ENCODE data around the gene EYS. TPM values are rescaled to one million over a fixed set of nuclear protein-coding genes. Genes with fewer than 3 reads are reported as not detected.

Gene EYS
- total RNA-seq, 6 experiments from 2014 or later, result 0.18 TPM; not detected in 5

- Mint-ChIP-seq H3K36me3 (ENCODE audit: low read depth) (no peaks in the 10 kb centered on the region), H3K4me3 (no peak overlapping the region), H3K27ac (no peak overlapping the region), H3K27me3 (ENCODE audit: insufficient read depth) (no peaks in the 10 kb centered on the region; the same call in 1 of the 2 replicates), H3K4me1 (ENCODE audit: low read depth) (peaks cover 28% of the 10 kb centered on the region), H3K9me3 (no peaks in the 10 kb centered on the region)
- no peak for DNase-seq
- TF ChIP-seq CTCF (IDR thresholded peaks at IDR 0.05), result no peak
Measured at GRCh38 chr6:63793465-63794137, 1913.4 kb downstream of the EYS start.

- Mint-ChIP-seq H3K36me3 (ENCODE audit: low read depth) (no peaks in the 10 kb centered on the region), H3K27me3 (ENCODE audit: insufficient read depth) (no peaks in the 10 kb centered on the region; the same call in 1 of the 2 replicates), H3K4me1 (ENCODE audit: low read depth) (peaks cover 28% of the 10 kb centered on the region), H3K27ac (no peak overlapping the region), H3K9me3 (no peaks in the 10 kb centered on the region), H3K4me3 (no peak overlapping the region)
- no peak for TF ChIP-seq CTCF (IDR thresholded peaks at IDR 0.05)
- DNase-seq, result no peak
Measured at GRCh38 chr6:63792736-63793464, 1914.1 kb downstream of the EYS start.

DNA sequence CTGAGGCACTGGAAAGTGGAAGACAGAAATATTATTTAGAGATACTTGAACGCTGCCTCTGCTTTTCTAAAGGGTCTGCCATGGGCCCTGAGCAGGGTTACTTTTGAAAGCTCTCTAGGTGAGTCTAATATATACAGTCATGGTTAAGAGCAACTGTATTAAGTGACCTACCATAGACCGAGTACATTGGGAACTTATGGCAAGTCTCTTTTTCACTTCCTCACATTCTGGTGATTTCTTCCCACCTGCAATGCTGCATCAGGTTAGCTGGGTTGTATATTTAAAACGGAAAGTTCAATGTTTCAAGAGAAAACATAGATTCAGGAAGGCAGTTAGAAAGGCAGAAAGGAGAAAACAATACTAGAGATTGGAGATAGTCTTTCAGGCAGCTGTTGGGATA lies 1916.7 kb downstream of the EYS start:
- TF ChIP-seq CTCF (IDR thresholded peaks at IDR 0.05), result no peak
- H3K9me3 Mint-ChIP-seq, result no peaks in the 10 kb centered on the region
- H3K27me3 Mint-ChIP-seq (ENCODE audit: insufficient read depth), result peaks cover under 1% of the 10 kb centered on the region; the same call in 1 of the 2 replicates
- no peak overlapping the region for H3K4me3 Mint-ChIP-seq
- DNase-seq, result no peak
- peaks cover 35% of the 10 kb centered on the region for H3K4me1 Mint-ChIP-seq (ENCODE audit: low read depth)
- no peaks in the 10 kb centered on the region for H3K36me3 Mint-ChIP-seq (ENCODE audit: low read depth)
- H3K27ac Mint-ChIP-seq, result no peak overlapping the region

GRCh38 chr6:63789699-63790098 lies 1917.3 kb downstream of the EYS start:
- peaks cover 2% of the 10 kb centered on the region; the same call in 1 of the 2 replicates for H3K27me3 Mint-ChIP-seq (ENCODE audit: insufficient read depth)
- no peak for DNase-seq
- no peak overlapping the region for H3K4me3 Mint-ChIP-seq
- H3K4me1 Mint-ChIP-seq (ENCODE audit: low read depth), result peaks cover 29% of the 10 kb centered on the region
- H3K9me3 Mint-ChIP-seq, result no peaks in the 10 kb centered on the region
- no peaks in the 10 kb centered on the region for H3K36me3 Mint-ChIP-seq (ENCODE audit: low read depth)
- no peak overlapping the region for H3K27ac Mint-ChIP-seq
- no peak for TF ChIP-seq CTCF (IDR thresholded peaks at IDR 0.05)

DNA sequence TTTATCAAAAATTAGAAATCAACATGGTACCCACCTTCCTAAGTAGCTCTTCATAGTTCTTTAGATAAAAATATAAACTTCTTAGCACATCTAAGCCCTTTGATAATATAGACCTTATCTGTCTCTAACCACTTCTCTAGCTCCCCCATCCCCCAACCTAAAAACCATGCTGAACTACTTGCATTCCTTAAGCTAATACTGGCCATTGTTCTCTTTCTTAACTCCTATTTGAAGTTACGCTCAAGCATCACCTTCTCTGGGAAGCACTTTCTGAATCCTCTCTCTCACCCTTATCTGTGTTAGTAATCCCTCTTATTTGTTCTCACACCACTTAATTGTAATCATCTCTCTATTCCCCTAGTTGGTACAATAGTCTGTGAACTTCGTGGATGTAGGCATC lies 1918.5 kb downstream of the EYS start:
- Mint-ChIP-seq H3K36me3 (ENCODE audit: low read depth) (no peaks in the 10 kb centered on the region), H3K4me1 (ENCODE audit: low read depth) (peaks cover 17% of the 10 kb centered on the region), H3K4me3 (no peak overlapping the region), H3K27ac (no peak overlapping the region), H3K27me3 (ENCODE audit: insufficient read depth) (peaks cover 2% of the 10 kb centered on the region; the same call in 1 of the 2 replicates), H3K9me3 (no peaks in the 10 kb centered on the region)
- no peak for TF ChIP-seq CTCF (IDR thresholded peaks at IDR 0.05)
- DNase-seq, result no peak

Measured in HFFc6 (cell line).